Endodermal cell (in vitro differentiated cells): Measurements from ENCODE around the gene C2CD5. TPM values are rescaled to one million over a fixed set of nuclear protein-coding genes. Genes with fewer than 3 reads are reported as not detected.

ENCODE experiments used
- DNase-seq: peaks from one replicate; pipeline ENCODE4 v3.0.0-alpha.2; 2017
- H3K27ac ChIP-seq: 2 replicates; pipeline ENCODE4 v1.5.1; 2013; ENCODE audit warnings: mild to moderate bottlenecking, low read depth, low read length, moderate library complexity
- H3K27me3 ChIP-seq: 2 replicates; pipeline ENCODE4 v1.6.1; 2013; ENCODE audit warnings: mild to moderate bottlenecking, low read length, moderate library complexity; ENCODE audit not compliant: insufficient read depth, control insufficient read depth, poor library complexity, severe bottlenecking
- H3K36me3 ChIP-seq: 2 replicates; pipeline ENCODE4 v1.7.0; 2013; ENCODE audit warnings: mild to moderate bottlenecking, low read length, moderate library complexity; ENCODE audit not compliant: control insufficient read depth, insufficient read depth
- H3K4me1 ChIP-seq: one replicate; pipeline ENCODE4 v1.7.0; 2013; ENCODE audit warnings: low read length; ENCODE audit not compliant: control insufficient read depth, insufficient read depth
- H3K4me3 ChIP-seq: 2 replicates; pipeline ENCODE4 v1.5.1; 2013; ENCODE audit warnings: mild to moderate bottlenecking, low read length, moderate library complexity
- H3K9ac ChIP-seq: 2 replicates; pipeline ENCODE4 v1.6.1; 2013; ENCODE audit warnings: mild to moderate bottlenecking, low read length, moderate library complexity; ENCODE audit not compliant: poor library complexity, severe bottlenecking; ENCODE audit errors: extremely low read depth
- H3K9me3 ChIP-seq: 2 replicates; pipeline ENCODE4 v1.6.1; 2013; ENCODE audit warnings: mild to moderate bottlenecking, low read length, moderate library complexity; ENCODE audit not compliant: control insufficient read depth
- H3K27ac Mint-ChIP-seq: 2 replicates; pipeline ENCODE4 v1.8.0; 2020; ENCODE audit warnings: mixed read lengths
- H3K27me3 Mint-ChIP-seq: 2 replicates; pipeline ENCODE4 v1.8.0; 2021; ENCODE audit warnings: mild to moderate bottlenecking, mixed read lengths; ENCODE audit not compliant: insufficient read depth
- H3K36me3 Mint-ChIP-seq: 2 replicates; pipeline ENCODE4 v1.8.0; 2020; ENCODE audit warnings: low read depth, mixed read lengths
- H3K4me1 Mint-ChIP-seq: 2 replicates; pipeline ENCODE4 v1.8.0; 2020; ENCODE audit warnings: mixed read lengths
- H3K4me3 Mint-ChIP-seq: 2 replicates; pipeline ENCODE4 v1.8.0; 2020; ENCODE audit warnings: mild to moderate bottlenecking, moderate library complexity, mixed read lengths
- H3K9me3 Mint-ChIP-seq: 2 replicates; pipeline ENCODE4 v1.8.0; 2020; ENCODE audit warnings: mild to moderate bottlenecking, mixed read lengths
- WGBS, 2 experiments: methylation state at CpG; one replicate each; pipeline versions ENCODE4 v1.1.5 to v1.1.7; 2013; ENCODE audit warnings: missing lambda C conversion rate in 2 of 2, mixed read lengths in 1 of 2; ENCODE audit not compliant: insufficient coverage in 1 of 2, insufficient read length in 1 of 2; 5-methylcytosine and 5-hydroxymethylcytosine counted together
- total RNA-seq, 2 donors: library from RNA; stranded (reverse); fragmentation: NEBNext Ultra II Directional in 1 of 2; extraction: Animal tissue kit (Norgen Biotek cat#: 25700) in 1 of 2; gene quantifications; 2 replicates in 1 of 2; 3 replicates in 1 of 2; pipeline ENCODE4 v1.2.1, GENCODE V29; 2021
- TF ChIP-seq, protein P1 (sequence below): fragments of 200-600 bp; sonication (generic); conservative IDR thresholded peaks from 2 replicates; pipeline ENCODE4 v1.5.0; 2021; ENCODE audit warnings: antibody characterized with exemption, mild to moderate bottlenecking

The C2CD5 gene
- total RNA-seq, 2 donors from 2014 or later: 29.2 to 59.8 TPM

DNA sequence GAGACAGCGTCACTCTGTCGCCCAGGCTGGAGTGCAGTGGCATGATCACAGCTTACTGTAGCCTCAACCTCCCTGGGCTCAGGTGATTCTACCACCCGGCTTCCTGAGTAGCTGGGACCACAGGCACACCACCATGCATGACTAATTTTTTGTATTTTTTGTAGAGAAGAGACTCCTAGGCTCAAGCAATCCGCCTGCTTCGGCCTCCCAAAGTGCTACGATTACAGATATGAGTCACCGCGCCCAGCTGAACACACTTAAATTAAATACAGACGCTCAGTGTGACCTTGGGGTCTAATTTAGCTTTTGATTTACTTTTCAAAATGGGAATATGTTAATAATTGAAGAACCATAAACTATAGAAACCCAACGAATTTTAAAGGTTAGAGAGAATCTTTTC lies 77.2 kb downstream of the C2CD5 start:
- Histone ChIP-seq H3K9ac (no peak overlapping the region), H3K9me3 (no peaks in the 10 kb centered on the region), H3K36me3 (peaks cover 39% of the 10 kb centered on the region), H3K27me3 (no peaks in the 10 kb centered on the region), H3K4me3 (no peak overlapping the region), H3K27ac (no peak overlapping the region), H3K4me1 (no peaks in the 10 kb centered on the region)
- TF ChIP-seq, protein P1, sequence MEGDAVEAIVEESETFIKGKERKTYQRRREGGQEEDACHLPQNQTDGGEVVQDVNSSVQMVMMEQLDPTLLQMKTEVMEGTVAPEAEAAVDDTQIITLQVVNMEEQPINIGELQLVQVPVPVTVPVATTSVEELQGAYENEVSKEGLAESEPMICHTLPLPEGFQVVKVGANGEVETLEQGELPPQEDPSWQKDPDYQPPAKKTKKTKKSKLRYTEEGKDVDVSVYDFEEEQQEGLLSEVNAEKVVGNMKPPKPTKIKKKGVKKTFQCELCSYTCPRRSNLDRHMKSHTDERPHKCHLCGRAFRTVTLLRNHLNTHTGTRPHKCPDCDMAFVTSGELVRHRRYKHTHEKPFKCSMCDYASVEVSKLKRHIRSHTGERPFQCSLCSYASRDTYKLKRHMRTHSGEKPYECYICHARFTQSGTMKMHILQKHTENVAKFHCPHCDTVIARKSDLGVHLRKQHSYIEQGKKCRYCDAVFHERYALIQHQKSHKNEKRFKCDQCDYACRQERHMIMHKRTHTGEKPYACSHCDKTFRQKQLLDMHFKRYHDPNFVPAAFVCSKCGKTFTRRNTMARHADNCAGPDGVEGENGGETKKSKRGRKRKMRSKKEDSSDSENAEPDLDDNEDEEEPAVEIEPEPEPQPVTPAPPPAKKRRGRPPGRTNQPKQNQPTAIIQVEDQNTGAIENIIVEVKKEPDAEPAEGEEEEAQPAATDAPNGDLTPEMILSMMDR: no peak
- Mint-ChIP-seq H3K27ac (no peak overlapping the region), H3K4me3 (no peak overlapping the region), H3K27me3 (no peaks in the 10 kb centered on the region), H3K36me3 (peaks cover 20% of the 10 kb centered on the region), H3K9me3 (peaks cover 3% of the 10 kb centered on the region), H3K4me1 (peaks cover 4% of the 10 kb centered on the region)
- DNase-seq: no peak
- 93 to 100% methylated on average over 2 to 10 of the region's 10 CpGs for WGBS, 2 experiments

DNA sequence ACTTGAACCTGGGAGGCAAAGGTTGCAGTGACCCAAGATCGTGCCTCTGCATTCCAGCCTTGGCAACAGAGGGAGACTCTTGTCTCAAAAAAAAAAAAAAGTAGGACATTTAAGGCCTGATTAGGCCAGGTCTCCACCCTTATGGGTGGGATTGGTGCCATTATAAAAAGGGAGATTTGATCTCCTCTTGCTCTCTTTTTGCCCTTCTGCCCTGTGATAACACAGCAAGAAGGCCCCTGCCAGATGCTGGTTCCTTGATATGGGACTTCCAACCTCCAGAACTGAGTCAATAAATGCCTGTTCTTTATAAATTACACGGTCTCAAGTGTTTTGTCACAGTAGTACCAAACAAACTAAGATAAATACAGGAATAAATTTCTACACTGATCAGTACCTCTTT lies 81.0 kb downstream of the C2CD5 start:
- peaks cover 3% of the 10 kb centered on the region for H3K9me3 Mint-ChIP-seq
- WGBS, 2 experiments: 92 to 100% methylated on average over 2 of the region's 2 CpGs
- no peak overlapping the region for H3K27ac Mint-ChIP-seq

DNA sequence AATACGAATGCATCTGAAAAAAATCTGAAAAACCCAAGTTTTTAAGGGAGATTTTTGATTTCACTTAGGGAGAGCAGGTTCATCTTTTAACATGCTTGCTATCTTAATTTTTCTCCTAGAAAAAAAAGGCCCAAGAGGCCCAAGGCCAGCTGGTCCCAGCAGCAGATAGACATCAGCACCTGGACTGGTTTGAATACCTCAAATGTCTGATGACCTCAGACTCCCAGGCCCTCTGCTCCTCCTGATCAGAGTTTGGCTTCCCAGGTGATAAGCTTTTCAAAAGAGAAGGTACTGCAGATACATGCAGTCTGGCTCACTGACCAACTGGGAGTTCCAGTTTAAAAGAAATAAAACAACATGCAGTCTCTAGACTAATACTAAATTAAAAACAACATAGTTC lies 82.6 kb downstream of the C2CD5 start:
- no peaks in the 10 kb centered on the region for H3K27me3 ChIP-seq
- H3K36me3 ChIP-seq: peaks cover 8% of the 10 kb centered on the region
- Mint-ChIP-seq H3K36me3 (peaks cover 6% of the 10 kb centered on the region), H3K9me3 (peaks cover 3% of the 10 kb centered on the region), H3K4me1 (peaks cover 4% of the 10 kb centered on the region), H3K27me3 (no peaks in the 10 kb centered on the region), H3K27ac (no peak overlapping the region), H3K4me3 (no peak overlapping the region)
- no peaks in the 10 kb centered on the region for H3K9me3 ChIP-seq
- H3K27ac ChIP-seq: no peak overlapping the region
- TF ChIP-seq, protein P1: no peak
- H3K4me1 ChIP-seq: no peaks in the 10 kb centered on the region
- no peak overlapping the region for H3K4me3 ChIP-seq
- no peak overlapping the region for H3K9ac ChIP-seq
- no peak for DNase-seq
- WGBS, 2 experiments: 100% methylated on average over 1 of the region's 1 CpG

More for the DNA sequence above, 81.0 kb downstream of the C2CD5 start:
- H3K27me3 Mint-ChIP-seq: no peaks in the 10 kb centered on the region
- peaks cover 4% of the 10 kb centered on the region for H3K4me1 Mint-ChIP-seq
- H3K9ac ChIP-seq: no peak overlapping the region
- TF ChIP-seq, protein P1: no peak
- peaks cover 8% of the 10 kb centered on the region for H3K36me3 Mint-ChIP-seq
- H3K36me3 ChIP-seq: peaks cover 9% of the 10 kb centered on the region
- H3K27me3 ChIP-seq: no peaks in the 10 kb centered on the region
- H3K4me3 ChIP-seq: no peak overlapping the region
- H3K4me3 Mint-ChIP-seq: no peak overlapping the region
- H3K9me3 ChIP-seq: no peaks in the 10 kb centered on the region
- H3K27ac ChIP-seq: no peak overlapping the region
- H3K4me1 ChIP-seq: no peaks in the 10 kb centered on the region
- DNase-seq: no peak
